DOHH2 (cell line): ENCODE results near the gene EPGN.

Experiments
- H3F3A ChIP-seq: fragments of 200-600 bp; sonication (generic), shearing (Covaris generic); 2 replicates; pipeline ENCODE4 v1.6.0; 2016; ENCODE audit warnings: antibody characterized with exemption, mild to moderate bottlenecking; ENCODE audit not compliant: control insufficient read depth, insufficient read depth
- H3K27ac ChIP-seq: fragments of 200-600 bp; sonication (generic); 2 replicates; pipeline ENCODE4 v1.5.1; 2014; ENCODE audit warnings: low read depth, mild to moderate bottlenecking, low read length, moderate library complexity
- H3K27me3 ChIP-seq: fragments of 200-600 bp; sonication (generic); 2 replicates; pipeline ENCODE4 v1.6.1; 2014; ENCODE audit warnings: mild to moderate bottlenecking, low read length, mixed read lengths; ENCODE audit not compliant: control insufficient read depth
- H3K36me3 ChIP-seq: fragments of 200-600 bp; sonication (generic); 2 replicates; pipeline ENCODE4 v1.6.1; 2014; ENCODE audit warnings: mild to moderate bottlenecking, low read length, moderate library complexity, mixed read lengths; ENCODE audit not compliant: control insufficient read depth
- H3K4me1 ChIP-seq: fragments of 200-600 bp; sonication (generic); 2 replicates; pipeline ENCODE4 v1.6.1; 2014; ENCODE audit warnings: mild to moderate bottlenecking, low read length, mixed read lengths; ENCODE audit not compliant: control insufficient read depth
- H3K4me2 ChIP-seq: fragments of 200-600 bp; sonication (generic); 2 replicates; pipeline ENCODE4 v1.6.0; 2014; ENCODE audit warnings: mild to moderate bottlenecking, low read length, moderate library complexity
- H3K4me3 ChIP-seq: fragments of 200-600 bp; sonication (generic); 2 replicates; pipeline ENCODE4 v1.5.1; 2014; ENCODE audit warnings: mild to moderate bottlenecking, low read length, mixed read lengths
- H3K79me2 ChIP-seq: fragments of 200-600 bp; sonication (generic); 2 replicates; pipeline ENCODE4 v1.6.1; 2014; ENCODE audit warnings: mild to moderate bottlenecking, low read length, mixed read lengths; ENCODE audit not compliant: control insufficient read depth
- H3K9me2 ChIP-seq: fragments of 200-600 bp; sonication (generic); replicated peaks from 2 replicates; pipeline ENCODE4 v1.6.1; 2014; ENCODE audit warnings: mild to moderate bottlenecking, low read length, mixed read lengths; ENCODE audit not compliant: control insufficient read depth
- H3K9me3 ChIP-seq: fragments of 200-600 bp; sonication (generic); 2 replicates; pipeline ENCODE4 v1.6.1; 2014; ENCODE audit warnings: antibody characterized with exemption, low read length, mixed read lengths; ENCODE audit not compliant: control insufficient read depth, insufficient read depth
- H4K20me1 ChIP-seq: fragments of 200-600 bp; sonication (generic); 2 replicates; pipeline ENCODE4 v1.6.0; 2014; ENCODE audit warnings: low read depth, mild to moderate bottlenecking, antibody characterized with exemption, low read length, moderate library complexity; ENCODE audit not compliant: control insufficient read depth, insufficient read depth
- CTCF ChIP-seq: fragments of 200-600 bp; sonication (generic); IDR thresholded peaks from one replicate; pipeline ENCODE4 v1.5.1; 2014; ENCODE audit warnings: antibody characterized with exemption, mild to moderate bottlenecking, low read depth, low read length; ENCODE audit not compliant: poor library complexity, severe bottlenecking
- EZH2phosphoT487 ChIP-seq: fragments of 200-600 bp; sonication (generic); IDR thresholded peaks from 2 replicates; pipeline ENCODE4 v1.6.1; 2017; ENCODE audit warnings: borderline replicate concordance, mild to moderate bottlenecking, antibody characterized with exemption, low read length, moderate library complexity, mixed read lengths

EPGN gene

GRCh38 chr4:74311696-74312313 is 3.5 kb downstream of the EPGN start:
- TF ChIP-seq EZH2phosphoT487 (no peak), CTCF (peak; percentile 61)
- no peaks in the 10 kb centered on the region for H3K9me2 ChIP-seq
- H3K36me3 ChIP-seq: no peaks in the 10 kb centered on the region
- H3K9me3 ChIP-seq: no peaks in the 10 kb centered on the region
- H3K4me3 ChIP-seq: no peak overlapping the region
- H3K4me2 ChIP-seq: no peak overlapping the region
- H3F3A ChIP-seq: no peaks in the 10 kb centered on the region
- peaks cover 7% of the 10 kb centered on the region for H3K4me1 ChIP-seq
- no peak overlapping the region for H3K27ac ChIP-seq
- no peaks in the 10 kb centered on the region for H3K79me2 ChIP-seq
- peaks cover 2% of the 10 kb centered on the region; the same call in 1 of the 2 replicates for H3K27me3 ChIP-seq
- no peaks in the 10 kb centered on the region for H4K20me1 ChIP-seq

GRCh38 chr4:74314329-74314728 is 6.1 kb downstream of the EPGN start:
- TF ChIP-seq EZH2phosphoT487 (no peak), CTCF (no peak)
- Histone ChIP-seq H3K4me3 (no peak overlapping the region), H3K9me2 (no peaks in the 10 kb centered on the region), H3K27ac (no peak overlapping the region), H3K36me3 (no peaks in the 10 kb centered on the region), H3F3A (no peaks in the 10 kb centered on the region), H3K4me2 (no peak overlapping the region), H4K20me1 (no peaks in the 10 kb centered on the region), H3K27me3 (peaks cover 7% of the 10 kb centered on the region; the same call in 1 of the 2 replicates), H3K79me2 (no peaks in the 10 kb centered on the region), H3K9me3 (no peaks in the 10 kb centered on the region), H3K4me1 (peaks cover 5% of the 10 kb centered on the region)

- no peaks in the 10 kb centered on the region for H3F3A ChIP-seq
- H3K4me2 ChIP-seq: no peak overlapping the region
- H3K79me2 ChIP-seq: no peaks in the 10 kb centered on the region
- H3K36me3 ChIP-seq: no peaks in the 10 kb centered on the region
- H3K4me1 ChIP-seq: no peaks in the 10 kb centered on the region
- H3K4me3 ChIP-seq: no peak overlapping the region
- H3K27ac ChIP-seq: no peak overlapping the region
- peaks cover 7% of the 10 kb centered on the region; the same call in 1 of the 2 replicates for H3K27me3 ChIP-seq
- H3K9me2 ChIP-seq: no peaks in the 10 kb centered on the region
- H3K9me3 ChIP-seq: no peaks in the 10 kb centered on the region
- TF ChIP-seq CTCF (no peak), EZH2phosphoT487 (no peak)
- H4K20me1 ChIP-seq: no peaks in the 10 kb centered on the region
These were observed 6.7 kb downstream of the EPGN start for GRCh38 chr4:74314944-74315343.
